ENCODE results near the gene UNC13D.

Gene UNC13D

GRCh38 chr17:75821552-75821951, 22.7 kb downstream of the UNC13D start:
- TF ChIP-seq CTCF (conservative IDR thresholded peaks at IDR 0.05): no peak
- peak overlapping the region; percentile 80 for H3K27ac ChIP-seq

- TF ChIP-seq CTCF (conservative IDR thresholded peaks at IDR 0.05): no peak
These were observed 23.8 kb downstream of the UNC13D start for GRCh38 chr17:75820094-75821080.

GRCh38 chr17:75819678-75820077, 24.5 kb downstream of the UNC13D start:
- H3K27ac ChIP-seq: peak overlapping the region; percentile 80; the same call in 1 of the 2 replicates
- TF ChIP-seq CTCF (conservative IDR thresholded peaks at IDR 0.05): no peak

More at GRCh38 chr17:75820094-75821080, 23.8 kb downstream of the UNC13D start:
- H3K27ac ChIP-seq: peak overlapping the region; percentile 80

DNA sequence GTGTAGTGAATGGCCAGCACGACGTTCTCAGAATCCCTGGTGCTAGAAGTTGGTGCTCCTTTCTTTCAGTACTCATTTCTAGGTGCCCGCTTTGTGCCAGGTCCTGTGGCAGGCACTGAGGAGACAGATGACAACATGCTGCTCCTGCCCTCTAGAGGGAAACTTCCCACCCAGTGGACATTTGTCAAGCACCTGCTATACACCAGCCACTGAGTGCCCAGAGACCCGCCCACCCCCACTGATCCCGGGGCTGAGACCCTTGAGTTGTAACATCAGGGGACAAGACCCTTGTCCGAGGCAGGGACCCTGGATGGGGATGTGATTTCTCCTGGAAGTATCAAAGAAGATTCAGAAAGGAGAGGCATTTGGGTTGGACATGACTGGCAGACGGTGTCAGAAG, 25.1 kb downstream of the UNC13D start:
- 0 out of 2 replicates have a peak, but pooled peaks have one; percentile 10 for TF ChIP-seq CTCF (conservative IDR thresholded peaks at IDR 0.05)

GRCh38 chr17:75818326-75818885, 25.8 kb downstream of the UNC13D start:
- no peak for TF ChIP-seq CTCF (conservative IDR thresholded peaks at IDR 0.05)
- H3K27ac ChIP-seq: no peak overlapping the region

More for the DNA sequence above, 25.1 kb downstream of the UNC13D start:
- no peak overlapping the region for H3K27ac ChIP-seq

GRCh38 chr17:75817571-75817970, 26.6 kb downstream of the UNC13D start:
- TF ChIP-seq CTCF (conservative IDR thresholded peaks at IDR 0.05): no peak
- H3K27ac ChIP-seq: no peak overlapping the region

- no peak for TF ChIP-seq CTCF (conservative IDR thresholded peaks at IDR 0.05)
- H3K27ac ChIP-seq: no peak overlapping the region
These were observed 27.5 kb downstream of the UNC13D start for GRCh38 chr17:75816693-75817092.
